DND-41 (cell line): ENCODE results near the gene INO80D.
A peak's percentile ranks its signal among the peaks of the same experiment; 100 is the strongest.
"Not testable (repeated sequence)": the region's sequence is repeated elsewhere in the genome, so short reads cannot be mapped to it uniquely, and the experiment has no call there.

Experiments used
- ATAC-seq: fragments of 200-7000 bp; cut with Tn5 transposase; 3 replicates; pipeline ENCODE4 v1.9.1; 2021; ENCODE audit warnings: low read depth; ENCODE audit not compliant: insufficient read depth
- DNase-seq: peaks from one replicate; pipeline ENCODE4 v3.0.0-alpha.2; 2020
- H2AFZ ChIP-seq: 2 replicates; pipeline ENCODE4 v1.6.0; 2012; ENCODE audit warnings: low read depth, low read length
- H3K27ac ChIP-seq: 2 replicates; pipeline ENCODE4 v1.5.1; 2012; ENCODE audit warnings: low read length, inconsistent platforms
- H3K27me3 ChIP-seq: fragments of 200-600 bp; sonication (generic); 2 replicates; pipeline ENCODE4 v1.6.0; 2012; ENCODE audit warnings: low read length, mild to moderate bottlenecking, inconsistent platforms; ENCODE audit not compliant: insufficient read depth, poor library complexity
- H3K36me3 ChIP-seq: 2 replicates; pipeline ENCODE4 v1.5.1; 2012; ENCODE audit warnings: low read length, inconsistent platforms; ENCODE audit not compliant: insufficient read depth
- H3K4me1 ChIP-seq: 2 replicates; pipeline ENCODE4 v1.5.1; 2012; ENCODE audit warnings: mild to moderate bottlenecking, low read length; ENCODE audit not compliant: insufficient read depth
- H3K4me2 ChIP-seq: 2 replicates; pipeline ENCODE4 v1.6.0; 2012; ENCODE audit warnings: mild to moderate bottlenecking, moderate library complexity, low read length, inconsistent platforms; ENCODE audit not compliant: insufficient read depth
- H3K4me3 ChIP-seq, 2 experiments: fragments of 200-600 bp in 1 of 2; shearing (Covaris generic) in 1 of 2; 2 replicates each; pipeline ENCODE4 v1.5.1; 2012 to 2016; ENCODE audit warnings: inconsistent platforms in 2 of 2, low read length in 2 of 2, mild to moderate bottlenecking in 2 of 2, low read depth in 1 of 2, moderate library complexity in 1 of 2
- H3K79me2 ChIP-seq: 2 replicates; pipeline ENCODE4 v1.6.0; 2012; ENCODE audit warnings: low read length, inconsistent platforms; ENCODE audit not compliant: insufficient read depth
- H3K9ac ChIP-seq: 2 replicates; pipeline ENCODE4 v1.6.0; 2012; ENCODE audit warnings: low read depth, mild to moderate bottlenecking, inconsistent platforms, low read length, moderate library complexity
- H3K9me3 ChIP-seq: 2 replicates; pipeline ENCODE4 v1.5.1; 2012; ENCODE audit warnings: low read length, moderate library complexity, mild to moderate bottlenecking, inconsistent platforms; ENCODE audit not compliant: insufficient read depth, severe bottlenecking
- H4K20me1 ChIP-seq: 2 replicates; pipeline ENCODE4 v1.6.0; 2012; ENCODE audit warnings: low read length; ENCODE audit not compliant: insufficient read depth
- CTCF ChIP-seq: IDR thresholded peaks from 2 replicates; pipeline ENCODE4 v1.5.1; 2012; ENCODE audit warnings: borderline replicate concordance, low read length, moderate library complexity, mild to moderate bottlenecking; ENCODE audit not compliant: poor library complexity, severe bottlenecking; ENCODE audit errors: extremely low read depth
- EZH2 ChIP-seq: IDR thresholded peaks from 3 replicates; pipeline ENCODE4 v1.6.1; 2012; ENCODE audit warnings: borderline replicate concordance, low read depth, mild to moderate bottlenecking, moderate library complexity, low read length, inconsistent platforms; ENCODE audit not compliant: severe bottlenecking

Gene INO80D

GRCh38 chr2:206085742-206086445 lies at the start of gene INO80D:
TSS of gene INO80D (minus strand) at chr2:206086174. CDS start at chr2:206063016, 23,158 bp downstream.
- TF ChIP-seq EZH2 (no peak), CTCF (peak; percentile 73)
- Histone ChIP-seq H3K27me3 (no peaks in the 10 kb centered on the region), H3K27ac (peak within 1 kb of the TSS; percentile 100), H3K4me2 (peak within 1 kb of the TSS; percentile 94), H3K36me3 (peaks cover 3% of the 10 kb centered on the region; the same call in 1 of the 2 replicates), H3K9me3 (no peaks in the 10 kb centered on the region), H3K4me3 (peak within 1 kb of the TSS; percentile 83 to 98), H2AFZ (peak within 1 kb of the TSS; percentile 99), H3K4me1 (peaks cover 36% of the 10 kb centered on the region), H3K79me2 (peaks cover 77% of the 10 kb centered on the region), H4K20me1 (no peaks in the 10 kb centered on the region; the same call in 1 of the 2 replicates), H3K9ac (peak within 1 kb of the TSS; percentile 99)
- DNase-seq = peak; percentile 83
- ATAC-seq = peak; percentile 90

- Histone ChIP-seq H3K4me1 (no peaks in the 10 kb centered on the region), H3K27ac (no peak overlapping the region), H3K9me3 (no peaks in the 10 kb centered on the region), H2AFZ (no peak overlapping the region), H3K4me3 (no peak overlapping the region), H3K27me3 (no peaks in the 10 kb centered on the region), H3K36me3 (peaks cover 89% of the 10 kb centered on the region), H4K20me1 (no peaks in the 10 kb centered on the region), H3K9ac (no peak overlapping the region), H3K4me2 (no peak overlapping the region), H3K79me2 (no peaks in the 10 kb centered on the region)
- DNase-seq (no peak), ATAC-seq (0 out of 3 replicates have a peak, but pooled peaks have one; percentile 55)
- peak; percentile 9 for TF ChIP-seq CTCF
- no peak for TF ChIP-seq EZH2
These were observed 41.7 kb upstream of the INO80D start for GRCh38 chr2:206127656-206128055.

GRCh38 chr2:206125901-206126300 lies 39.9 kb upstream of the INO80D start:
- ATAC-seq (no peak), DNase-seq (no peak)
- H3K4me3 ChIP-seq = no peak overlapping the region
- no peak overlapping the region for H2AFZ ChIP-seq
- H3K27me3 ChIP-seq = no peaks in the 10 kb centered on the region
- no peaks in the 10 kb centered on the region for H3K4me1 ChIP-seq
- no peak overlapping the region for H3K9ac ChIP-seq
- H4K20me1 ChIP-seq = no peaks in the 10 kb centered on the region
- H3K9me3 ChIP-seq = no peaks in the 10 kb centered on the region
- H3K4me2 ChIP-seq = no peak overlapping the region
- peaks cover 92% of the 10 kb centered on the region for H3K36me3 ChIP-seq
- TF ChIP-seq CTCF (no peak), EZH2 (no peak)
- H3K27ac ChIP-seq = no peak overlapping the region
- no peaks in the 10 kb centered on the region for H3K79me2 ChIP-seq

GRCh38 chr2:206122569-206122968 lies 36.6 kb upstream of the INO80D start:
- H3K4me3 ChIP-seq, H3K27ac ChIP-seq, ATAC-seq, H3K9ac ChIP-seq, H3K4me2 ChIP-seq, DNase-seq, H3K79me2 ChIP-seq, H3K9me3 ChIP-seq, H3K27me3 ChIP-seq, H3K4me1 ChIP-seq, H4K20me1 ChIP-seq, H2AFZ ChIP-seq: not testable (repeated sequence)
- peaks cover 75% of the 10 kb centered on the region for H3K36me3 ChIP-seq
